Endothelial cell of umbilical vein (primary cell): ENCODE results near the gene ZNF260. TPM values are rescaled to one million over a fixed set of nuclear protein-coding genes. Genes with fewer than 3 reads are reported as not detected.

Experiments
- BruUV-seq: library from RNA; stranded (reverse); fragments of 400-500 nt; replicated peaks from 2 replicates; lab custom pipeline; 2021; lab: Mats Ljungman, UMichigan
- CTCF ChIA-PET: fragments of 300-600, 350-600 bp; sonication (Branson Sonifier 250); formaldehyde crosslinking; loops from one replicate; lab custom pipeline; 2021; ENCODE audit warnings: antibody characterized with exemption, inconsistent platforms; lab: Charles Lee
- POLR2A ChIA-PET: fragments of 300-600, 350-600 bp; sonication (Branson Sonifier 250); formaldehyde crosslinking; loops from one replicate; lab custom pipeline; 2021; ENCODE audit warnings: antibody characterized with exemption, inconsistent platforms; lab: Charles Lee
- DNase-seq: peaks from one replicate; pipeline ENCODE4 v3.0.0-alpha.2; 2011; ENCODE audit warnings: low read depth, low spot score
- FAIRE-seq: peaks from 2 replicates; lab custom pipeline; 2011; peaks lifted over from hg19 to GRCh38; lab: Jason Lieb, UNC
- H2AFZ ChIP-seq: 2 replicates; pipeline ENCODE4 v1.6.0; 2012; ENCODE audit warnings: low read depth, low read length, control low read depth, inconsistent platforms
- H3K27ac ChIP-seq: 2 replicates; pipeline ENCODE4 v1.5.1; 2011; ENCODE audit warnings: low read depth, mild to moderate bottlenecking, control low read depth, low read length, moderate library complexity; ENCODE audit not compliant: insufficient read depth
- H3K27me3 ChIP-seq, 2 experiments: 2 replicates each; pipeline versions ENCODE4 v1.6.0 to v1.6.1; 2011; ENCODE audit warnings: low read length in 2 of 2, mixed read lengths in 1 of 2; ENCODE audit not compliant: control insufficient read depth in 2 of 2, insufficient read depth in 2 of 2
- H3K36me3 ChIP-seq, 2 experiments: 2 replicates in 1 of 2; 3 replicates in 1 of 2; pipeline ENCODE4 v1.5.1; 2011; ENCODE audit warnings: low read length in 2 of 2, mild to moderate bottlenecking in 1 of 2, moderate library complexity in 1 of 2; ENCODE audit not compliant: control insufficient read depth in 2 of 2, insufficient read depth in 2 of 2; ENCODE audit errors: extremely low read depth in 1 of 2
- H3K4me1 ChIP-seq: 3 replicates; pipeline ENCODE4 v1.5.1; 2011; ENCODE audit warnings: mild to moderate bottlenecking, low read length; ENCODE audit not compliant: control insufficient read depth, insufficient read depth; ENCODE audit errors: extremely low read depth
- H3K4me2 ChIP-seq: 2 replicates; pipeline ENCODE4 v1.6.1; 2011; ENCODE audit warnings: low read length, control low read depth, mixed read lengths; ENCODE audit not compliant: insufficient read depth
- H3K4me3 ChIP-seq, 3 experiments: fragments of 200-600 bp in 1 of 3; sonication (generic), shearing (Covaris generic) in 1 of 3; replicated peaks in 1 of 3; 2 replicates each; pipeline ENCODE4 v1.5.1; 2011 to 2016; ENCODE audit warnings: control low read depth in 3 of 3, low read length in 3 of 3, mild to moderate bottlenecking in 2 of 3, inconsistent platforms in 1 of 3, low read depth in 1 of 3, moderate library complexity in 1 of 3; ENCODE audit not compliant: insufficient read depth in 1 of 3
- H3K79me2 ChIP-seq: 2 replicates; pipeline ENCODE4 v1.6.0; 2012; ENCODE audit warnings: low read length, inconsistent platforms; ENCODE audit not compliant: control insufficient read depth, insufficient read depth
- H3K9ac ChIP-seq: replicated peaks from 2 replicates; pipeline ENCODE3; 2011; ENCODE audit warnings: low read length, control low read depth; ENCODE audit not compliant: insufficient read depth; ENCODE audit errors: extremely low read depth
- H3K9me1 ChIP-seq: replicated peaks from 3 replicates; pipeline ENCODE4 v1.6.0; 2011; ENCODE audit warnings: mild to moderate bottlenecking, low read length; ENCODE audit not compliant: control insufficient read depth, insufficient read depth; ENCODE audit errors: extremely low read depth
- H3K9me3 ChIP-seq: replicated peaks from 2 replicates; pipeline ENCODE4 v1.5.1; 2012; ENCODE audit warnings: low read length, inconsistent platforms; ENCODE audit not compliant: control insufficient read depth, insufficient read depth
- H4K20me1 ChIP-seq: replicated peaks from 2 replicates; pipeline ENCODE3; 2011; ENCODE audit warnings: mild to moderate bottlenecking, low read length; ENCODE audit not compliant: control insufficient read depth, insufficient read depth; ENCODE audit errors: extremely low read depth
- CTCF ChIP-seq, 2 donors: IDR thresholded peaks; 1 replicate in 1 of 2; 2 replicates in 1 of 2; pipeline ENCODE4 v1.5.1; 2011; ENCODE audit warnings: low read length in 2 of 2, mild to moderate bottlenecking in 2 of 2, moderate library complexity in 2 of 2, control low read depth in 1 of 2, inconsistent platforms in 1 of 2, low read depth in 1 of 2; ENCODE audit not compliant: insufficient read depth in 1 of 2; ENCODE audit errors: extremely low read depth in 1 of 2
- EZH2 ChIP-seq: IDR thresholded peaks from 2 replicates; pipeline ENCODE4 v1.6.1; 2012; ENCODE audit warnings: borderline replicate concordance, low read depth, mild to moderate bottlenecking, moderate library complexity, low read length, inconsistent platforms; ENCODE audit not compliant: severe bottlenecking
- FOS ChIP-seq: IDR thresholded peaks from 2 replicates; pipeline ENCODE4 v1.6.1; 2011; ENCODE audit warnings: mild to moderate bottlenecking, low read length, moderate library complexity, borderline replicate concordance; ENCODE audit not compliant: insufficient read depth
- GATA2 ChIP-seq: IDR thresholded peaks from 2 replicates; pipeline ENCODE4 v1.7.0; 2011; ENCODE audit warnings: low read depth, mild to moderate bottlenecking, moderate library complexity, mixed read lengths, low read length; ENCODE audit not compliant: insufficient read length, insufficient read depth
- JUN ChIP-seq: IDR thresholded peaks from 2 replicates; pipeline ENCODE4 v1.6.1; 2011; ENCODE audit warnings: borderline replicate concordance, low read depth; ENCODE audit not compliant: insufficient read length, insufficient read depth
- MAX ChIP-seq: IDR thresholded peaks from 2 replicates; pipeline ENCODE4 v1.6.1; 2011; ENCODE audit not compliant: insufficient read depth, insufficient read length
- MYC ChIP-seq: IDR thresholded peaks from one replicate; pipeline ENCODE4 v1.6.1; 2011; ENCODE audit warnings: mild to moderate bottlenecking, low read depth, low read length
- POLR2A ChIP-seq: IDR thresholded peaks from 2 replicates; pipeline ENCODE4 v1.6.1; 2012; ENCODE audit warnings: low read depth, mild to moderate bottlenecking, control low read depth, low read length
- POLR2AphosphoS5 ChIP-seq: IDR thresholded peaks from 2 replicates; pipeline ENCODE4 v1.6.1; 2012; ENCODE audit warnings: low read depth, mild to moderate bottlenecking, control low read depth, low read length, moderate library complexity; ENCODE audit not compliant: insufficient read depth
- dilution Hi-C: fragments of 300-500 bp; cut with MboI; formaldehyde crosslinking; loops from one replicate; pipeline ENCODE4 v1.15.0; 2019; ENCODE audit warnings: low sequenced_read_pairs; ENCODE audit not compliant: extremely low pct_ligation_motif_present
- intact Hi-C: fragments of 100-400 bp; cut with micrococcal nuclease; formaldehyde crosslinking; loops from one replicate; pipeline ENCODE4 v1.10.0; 2022
- polyA plus RNA-seq, 4 experiments: library from polyadenylated mRNA; depleted of rRNA in 3 of 4; stranded (reverse) in 3 of 4; unstranded in 1 of 4; fragments of >200 nt; gene quantifications; 2 replicates each; pipeline versions ENCODE4 v1.2.1 to v1.2.3, GENCODE V29; 2011 to 2012; ENCODE audit warnings: missing spikeins in 1 of 4
- total RNA-seq: library from RNA; stranded (reverse); gene quantifications from 2 replicates; pipeline ENCODE4 v1.2.3, GENCODE V29; 2021

The ZNF260 gene
- total and polyA plus RNA-seq, 2 donors (not counting 3 experiments of a cell fraction or from before 2014, with no cell fraction given), result 2.7 to 10.5 TPM

- H3K4me2 ChIP-seq, result peak overlapping the region; percentile 19
- POLR2A ChIA-PET, result interaction anchor here (0.6 to 1.4 kb wide), 3 partner anchors 84 to 274 kb away, joined by 4 to 5 read pairs (median 5); partner anchors contain the start of genes ZNF146, ZNF529 and ZNF565
- peak overlapping the region; percentile 63 for H2AFZ ChIP-seq
- CTCF ChIA-PET, result interaction anchor here (1.4 kb wide), 1 partner anchor 39 kb away, joined by 3 read pairs; no protein-coding TSS in a partner anchor
- H4K20me1 ChIP-seq, result no peaks in the 10 kb centered on the region
- H3K79me2 ChIP-seq, result peaks cover 6% of the 10 kb centered on the region
- intact Hi-C loops, result loop anchor here (1.0 to 10.0 kb wide), 5 partner anchors 40 to 298 kb away; partner anchors contain the start of genes ZFP14, ZFP82, ZNF146 and ZNF260
- TF ChIP-seq FOS, result no peak
- no peak for TF ChIP-seq POLR2A
- TF ChIP-seq JUN, result no peak
- TF ChIP-seq POLR2AphosphoS5, result no peak
- FAIRE-seq (no peak), DNase-seq (no peak)
- no peaks in the 10 kb centered on the region for H3K27me3 ChIP-seq
- dilution Hi-C loops, result no loop called here
- no peaks in the 10 kb centered on the region for H3K9me3 ChIP-seq
- peaks cover 8% of the 10 kb centered on the region for H3K4me1 ChIP-seq
- no peak overlapping the region for H3K27ac ChIP-seq
- no TSS peak for BruUV-seq
- H3K9ac ChIP-seq, result peak overlapping the region; percentile 88
- no peaks in the 10 kb centered on the region for H3K9me1 ChIP-seq
- no peaks in the 10 kb centered on the region for H3K36me3 ChIP-seq
- peak overlapping the region; percentile 1 to 80 (median 77) for H3K4me3 ChIP-seq
Observed at GRCh38 chr19:36488846-36489117, 39.3 kb downstream of the ZNF260 start.

- peak overlapping the region; percentile 88 for H3K9ac ChIP-seq
- intact Hi-C loops, result loop anchor here (10.0 kb wide), 1 partner anchor 273 kb away; the partner anchor contains the start of genes ZNF146 and ZNF565
- H2AFZ ChIP-seq, result peak overlapping the region; percentile 63
- dilution Hi-C loops, result no loop called here
- ChIA-PET CTCF (no interaction called here), POLR2A (no interaction called here)
- no peaks in the 10 kb centered on the region for H3K9me3 ChIP-seq
- no peaks in the 10 kb centered on the region for H3K27me3 ChIP-seq
- no peak overlapping the region for H3K27ac ChIP-seq
- no peaks in the 10 kb centered on the region for H3K36me3 ChIP-seq
- H3K4me3 ChIP-seq, result peak overlapping the region in 2 of 3 experiments; percentile 77 to 80
- TF ChIP-seq POLR2A (no peak), CTCF (IDR thresholded peaks at IDR 0.05; ENCODE audit: extremely low read depth in 1 of 2, insufficient read depth in 1 of 2, low read depth in 1 of 2, low read length in 2 of 2) (no peak), EZH2 (no peak), POLR2AphosphoS5 (no peak), JUN (no peak), GATA2 (no peak), MYC (no peak), MAX (no peak), FOS (no peak)
- TSS peak; percentile 37 for BruUV-seq
- H3K79me2 ChIP-seq, result peaks cover 6% of the 10 kb centered on the region
- peak overlapping the region; percentile 19 for H3K4me2 ChIP-seq
- peak; percentile 54 for FAIRE-seq
- H3K4me1 ChIP-seq, result peaks cover 8% of the 10 kb centered on the region
- H4K20me1 ChIP-seq, result no peaks in the 10 kb centered on the region
- no peak for DNase-seq
- no peaks in the 10 kb centered on the region for H3K9me1 ChIP-seq
Observed at GRCh38 chr19:36488118-36488845, 39.8 kb downstream of the ZNF260 start.
